HepG2 (cell line): Measurements from ENCODE around the gene ENTPD6. TPM values are rescaled to one million over a fixed set of nuclear protein-coding genes. Genes with fewer than 3 reads are reported as not detected.
"Not testable (repeated sequence)": the region's sequence is repeated elsewhere in the genome, so short reads cannot be mapped to it uniquely, and the experiment has no call there.

Experiments
- ATAC-seq: fragments of 200-7000 bp; cut with Tn5 transposase; 3 replicates; pipeline ENCODE4 v1.9.1; 2020; ENCODE audit warnings: mild to moderate bottlenecking, moderate library complexity
- BruUV-seq: library from RNA; stranded (reverse); fragments of 400-500 nt; replicated peaks from 2 replicates; lab custom pipeline; 2021; lab: Mats Ljungman, UMichigan
- CTCF ChIA-PET: fragments of 300-600 bp; formaldehyde crosslinking; extraction: SDS; loops from one replicate; lab custom pipeline; 2021; ENCODE audit warnings: low total read pairs, inconsistent platforms, low intra/inter-chr PET ratio; lab: Yijun Ruan, JAX
- POLR2A ChIA-PET: fragments of 350-600 bp; sonication (Branson Sonifier 250); formaldehyde crosslinking; loops from one replicate; lab custom pipeline; 2020; ENCODE audit warnings: antibody characterized with exemption, inconsistent platforms; lab: Yijun Ruan, JAX
- DNase-seq: peaks from one replicate; pipeline ENCODE4 v3.0.0-alpha.2; 2015; ENCODE audit warnings: low spot score
- FAIRE-seq: peaks from 3 replicates; lab custom pipeline; 2011; peaks lifted over from hg19 to GRCh38; lab: Jason Lieb, UNC
- H2AFZ ChIP-seq: one replicate; pipeline ENCODE4 v1.6.1; 2011; ENCODE audit warnings: low read length, inconsistent platforms
- H3K27ac ChIP-seq: fragments of 300-600 bp; 3 replicates; pipeline ENCODE4 v1.8.0; 2011; ENCODE audit warnings: mixed run types, mild to moderate bottlenecking, mixed read lengths, low read length, inconsistent platforms; ENCODE audit not compliant: insufficient read depth; ENCODE audit errors: extremely low read length
- H3K27me3 ChIP-seq, 2 experiments: fragments of 200-600 bp in 1 of 2; 2 replicates in 1 of 2; 3 replicates in 1 of 2; pipeline versions ENCODE4 v1.6.0 to v1.8.0; 2011; ENCODE audit warnings: low read length in 2 of 2, mild to moderate bottlenecking in 2 of 2, moderate library complexity in 2 of 2, inconsistent platforms in 1 of 2; ENCODE audit not compliant: insufficient read depth in 2 of 2, control insufficient read depth in 1 of 2
- H3K36me3 ChIP-seq, 2 experiments: fragments of 200-600 bp in 1 of 2; replicated peaks in 1 of 2; 2 replicates in 1 of 2; 3 replicates in 1 of 2; pipeline versions ENCODE4 v1.5.1 to v1.8.0; 2011; ENCODE audit warnings: low read length in 2 of 2, inconsistent platforms in 1 of 2; ENCODE audit not compliant: insufficient read depth in 2 of 2, control insufficient read depth in 1 of 2
- H3K4me1 ChIP-seq: 2 replicates; pipeline ENCODE4 v1.5.1; 2012; ENCODE audit warnings: low read length, inconsistent platforms; ENCODE audit not compliant: insufficient read depth
- H3K4me2 ChIP-seq: 2 replicates; pipeline ENCODE4 v1.6.0; 2011; ENCODE audit warnings: low read depth, low read length, inconsistent platforms
- H3K4me3 ChIP-seq, 3 experiments: fragments of 200-600 bp in 1 of 3; sonication (generic), shearing (Covaris generic) in 1 of 3; replicated peaks in 1 of 3; 2 replicates each; pipeline ENCODE4 v1.5.1; 2011 to 2016; ENCODE audit warnings: low read length in 3 of 3, inconsistent platforms in 2 of 3, low read depth in 2 of 3, mild to moderate bottlenecking in 2 of 3, control low read depth in 1 of 3, mixed read lengths in 1 of 3; ENCODE audit not compliant: insufficient read depth in 1 of 3
- H3K79me2 ChIP-seq: one replicate; pipeline ENCODE4 v1.6.1; 2011; ENCODE audit warnings: low read length, inconsistent platforms; ENCODE audit not compliant: insufficient read depth
- H3K9ac ChIP-seq: 2 replicates; pipeline ENCODE4 v1.6.0; 2011; ENCODE audit warnings: mild to moderate bottlenecking, low read depth, low read length, inconsistent platforms; ENCODE audit not compliant: insufficient read depth
- H3K9me3 ChIP-seq: 2 replicates; pipeline ENCODE4 v1.5.1; 2012; ENCODE audit warnings: mild to moderate bottlenecking, low read length
- H4K20me1 ChIP-seq: 2 replicates; pipeline ENCODE4 v1.6.0; 2011; ENCODE audit warnings: inconsistent platforms, mild to moderate bottlenecking, low read length, moderate library complexity; ENCODE audit not compliant: insufficient read depth
- FOXA3 ChIP-seq: IDR thresholded peaks from 2 replicates; pipeline ENCODE4 v1.6.1; 2016; ENCODE audit warnings: missing genetic modification reagents, missing compliant biosample characterization
- FOXK1 ChIP-seq: sonication (generic); formaldehyde crosslinking; IDR thresholded peaks from 2 replicates; pipeline ENCODE4 v1.4.0; 2020; ENCODE audit warnings: low read depth, missing genetic modification reagents, borderline replicate concordance
- KLF16 ChIP-seq, 2 experiments: sonication (generic) in 1 of 2; formaldehyde crosslinking in 1 of 2; IDR thresholded peaks; 2 replicates each; pipeline versions ENCODE4 v1.6.1 to v1.8.0; 2016 to 2023; ENCODE audit warnings: missing genetic modification reagents in 2 of 2, missing compliant biosample characterization in 1 of 2
- NCOA2 ChIP-seq: sonication (generic); formaldehyde crosslinking; IDR thresholded peaks from 2 replicates; pipeline ENCODE4 v1.8.0; 2022; ENCODE audit warnings: inconsistent platforms
- ONECUT2 ChIP-seq: sonication (generic); formaldehyde crosslinking; IDR thresholded peaks from 2 replicates; pipeline ENCODE4 v1.4.0; 2020; ENCODE audit warnings: missing genetic modification reagents
- TCF7 ChIP-seq: sonication (generic); IDR thresholded peaks from 2 replicates; pipeline ENCODE4 v1.6.1; 2016; ENCODE audit warnings: antibody characterized with exemption, low read depth
- WGBS: methylation state at CpG from one replicate; pipeline ENCODE4 v1.1.6; 2017; ENCODE audit warnings: low lambda C conversion rate; 5-methylcytosine and 5-hydroxymethylcytosine counted together
- in situ Hi-C: cut with HindIII; loops from 2 replicates; pipeline ENCODE4 v1.10.0; 2017; ENCODE audit warnings: low pct_unique_long_range_greater_than_20kb; ENCODE audit not compliant: extremely low pct_ligation_motif_present
- intact Hi-C: fragments of 100-400 bp; cut with micrococcal nuclease; formaldehyde crosslinking; loops from one replicate; pipeline ENCODE4 v1.10.0; 2022; ENCODE audit not compliant: unreplicated experiment
- polyA plus RNA-seq, 8 experiments: library from polyadenylated mRNA; depleted of rRNA in 3 of 8; stranded (reverse) in 7 of 8; unstranded in 1 of 8; fragments of >200 nt; fragmentation: Illumina TruSeq in 4 of 8; extraction: Trizol in 4 of 8; gene quantifications; 2 replicates each; pipeline versions ENCODE4 v1.2.1 to v1.2.3, GENCODE V29; 2011 to 2016; ENCODE audit warnings: low read depth in 4 of 8, missing spikeins in 1 of 8, mixed read lengths in 1 of 8; ENCODE audit not compliant: insufficient read depth in 1 of 8
- total RNA-seq, 5 experiments: library from RNA; depleted of rRNA; stranded (reverse); fragments of >200 nt; fragmentation: Illumina TruSeq; extraction: Trizol; gene quantifications; 2 replicates each; pipeline ENCODE4 v1.2.3, GENCODE V29; 2016; ENCODE audit warnings: low read depth in 1 of 5
- TF ChIP-seq, protein P1 (sequence below): sonication (generic); formaldehyde crosslinking; IDR thresholded peaks from 2 replicates; pipeline ENCODE4 v1.5.1; 2020; ENCODE audit warnings: mild to moderate bottlenecking, missing genetic modification reagents, moderate library complexity
- TF ChIP-seq, protein P2 (sequence below): sonication (generic); formaldehyde crosslinking; IDR thresholded peaks from 2 replicates; pipeline ENCODE4 v1.5.1; 2020; ENCODE audit warnings: mild to moderate bottlenecking, moderate library complexity, missing genetic modification reagents
- TF ChIP-seq, protein P3 (sequence below): IDR thresholded peaks from 2 replicates; pipeline ENCODE4 v1.4.0; 2020; ENCODE audit warnings: mild to moderate bottlenecking, missing genetic modification reagents
- TF ChIP-seq, protein P4 (sequence below): sonication (generic); formaldehyde crosslinking; IDR thresholded peaks from 2 replicates; pipeline ENCODE4 v1.4.0; 2020; ENCODE audit warnings: missing genetic modification reagents, mild to moderate bottlenecking, borderline replicate concordance

ENTPD6 gene
- total and polyA plus RNA-seq, 2 of the 13 experiments (the other 11 are each of a cell fraction or from before 2014, with no cell fraction given): 164 to 172 TPM

DNA sequence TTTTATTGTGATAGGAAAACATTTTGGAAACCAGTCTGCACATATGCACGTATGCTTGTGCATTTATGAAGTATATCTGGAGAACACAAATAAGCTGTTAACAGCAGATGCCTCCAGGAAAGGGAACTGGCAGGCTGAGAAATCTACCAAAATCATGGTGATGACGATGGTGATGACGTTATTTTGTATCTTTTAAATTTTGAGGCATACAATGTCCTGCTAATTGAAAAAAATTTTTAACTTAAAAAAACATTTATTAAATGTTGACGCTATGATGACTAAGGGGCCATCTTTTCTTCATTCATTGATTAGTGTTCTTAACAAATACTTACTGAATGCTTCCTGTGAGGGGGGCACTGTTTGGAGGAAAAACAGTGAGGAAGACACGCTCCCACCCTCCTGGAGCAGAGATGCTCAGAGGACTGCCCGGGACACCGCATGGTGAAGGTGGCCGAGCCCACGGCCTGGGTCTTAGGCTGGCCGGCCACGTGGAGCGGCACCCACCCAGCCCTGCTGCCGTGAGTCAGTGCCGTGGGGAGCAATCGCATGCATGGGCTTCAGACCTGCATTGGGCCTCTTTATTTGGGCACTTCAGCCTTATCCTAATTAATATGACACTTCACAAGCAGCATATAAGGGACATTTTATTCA is 15.9 kb upstream of the ENTPD6 start (continued):
- TF ChIP-seq, protein P1, sequence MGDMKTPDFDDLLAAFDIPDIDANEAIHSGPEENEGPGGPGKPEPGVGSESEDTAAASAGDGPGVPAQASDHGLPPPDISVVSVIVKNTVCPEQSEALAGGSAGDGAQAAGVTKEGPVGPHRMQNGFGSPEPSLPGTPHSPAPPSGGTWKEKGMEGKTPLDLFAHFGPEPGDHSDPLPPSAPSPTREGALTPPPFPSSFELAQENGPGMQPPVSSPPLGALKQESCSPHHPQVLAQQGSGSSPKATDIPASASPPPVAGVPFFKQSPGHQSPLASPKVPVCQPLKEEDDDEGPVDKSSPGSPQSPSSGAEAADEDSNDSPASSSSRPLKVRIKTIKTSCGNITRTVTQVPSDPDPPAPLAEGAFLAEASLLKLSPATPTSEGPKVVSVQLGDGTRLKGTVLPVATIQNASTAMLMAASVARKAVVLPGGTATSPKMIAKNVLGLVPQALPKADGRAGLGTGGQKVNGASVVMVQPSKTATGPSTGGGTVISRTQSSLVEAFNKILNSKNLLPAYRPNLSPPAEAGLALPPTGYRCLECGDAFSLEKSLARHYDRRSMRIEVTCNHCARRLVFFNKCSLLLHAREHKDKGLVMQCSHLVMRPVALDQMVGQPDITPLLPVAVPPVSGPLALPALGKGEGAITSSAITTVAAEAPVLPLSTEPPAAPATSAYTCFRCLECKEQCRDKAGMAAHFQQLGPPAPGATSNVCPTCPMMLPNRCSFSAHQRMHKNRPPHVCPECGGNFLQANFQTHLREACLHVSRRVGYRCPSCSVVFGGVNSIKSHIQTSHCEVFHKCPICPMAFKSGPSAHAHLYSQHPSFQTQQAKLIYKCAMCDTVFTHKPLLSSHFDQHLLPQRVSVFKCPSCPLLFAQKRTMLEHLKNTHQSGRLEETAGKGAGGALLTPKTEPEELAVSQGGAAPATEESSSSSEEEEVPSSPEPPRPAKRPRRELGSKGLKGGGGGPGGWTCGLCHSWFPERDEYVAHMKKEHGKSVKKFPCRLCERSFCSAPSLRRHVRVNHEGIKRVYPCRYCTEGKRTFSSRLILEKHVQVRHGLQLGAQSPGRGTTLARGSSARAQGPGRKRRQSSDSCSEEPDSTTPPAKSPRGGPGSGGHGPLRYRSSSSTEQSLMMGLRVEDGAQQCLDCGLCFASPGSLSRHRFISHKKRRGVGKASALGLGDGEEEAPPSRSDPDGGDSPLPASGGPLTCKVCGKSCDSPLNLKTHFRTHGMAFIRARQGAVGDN (CRISPR knock-in tag): 0 out of 2 replicates have a peak, but pooled peaks have one; percentile 20
- TF ChIP-seq, protein P2, sequence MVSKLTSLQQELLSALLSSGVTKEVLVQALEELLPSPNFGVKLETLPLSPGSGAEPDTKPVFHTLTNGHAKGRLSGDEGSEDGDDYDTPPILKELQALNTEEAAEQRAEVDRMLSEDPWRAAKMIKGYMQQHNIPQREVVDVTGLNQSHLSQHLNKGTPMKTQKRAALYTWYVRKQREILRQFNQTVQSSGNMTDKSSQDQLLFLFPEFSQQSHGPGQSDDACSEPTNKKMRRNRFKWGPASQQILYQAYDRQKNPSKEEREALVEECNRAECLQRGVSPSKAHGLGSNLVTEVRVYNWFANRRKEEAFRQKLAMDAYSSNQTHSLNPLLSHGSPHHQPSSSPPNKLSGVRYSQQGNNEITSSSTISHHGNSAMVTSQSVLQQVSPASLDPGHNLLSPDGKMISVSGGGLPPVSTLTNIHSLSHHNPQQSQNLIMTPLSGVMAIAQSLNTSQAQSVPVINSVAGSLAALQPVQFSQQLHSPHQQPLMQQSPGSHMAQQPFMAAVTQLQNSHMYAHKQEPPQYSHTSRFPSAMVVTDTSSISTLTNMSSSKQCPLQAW (CRISPR knock-in tag): 0 out of 2 replicates have a peak, but pooled peaks have one; percentile 5

DNA sequence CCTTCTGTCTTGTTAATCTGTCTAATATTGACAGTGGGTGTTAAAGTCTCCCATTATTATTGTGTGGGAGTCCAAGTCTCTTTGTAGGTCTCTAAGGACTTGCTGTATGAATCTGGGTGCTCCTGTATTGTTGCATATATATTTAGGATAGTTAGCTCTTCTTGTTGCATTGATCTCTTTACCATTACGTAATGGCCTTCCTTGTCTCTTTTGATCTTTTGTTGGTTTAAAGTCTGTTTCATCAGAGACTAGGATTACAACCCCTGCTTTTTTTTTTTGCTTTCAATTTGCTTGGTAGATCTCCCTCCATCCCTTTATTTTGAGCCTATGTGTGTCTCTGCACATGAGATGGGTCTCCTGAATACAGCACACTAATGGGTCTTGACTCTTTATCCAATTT is 11.1 kb upstream of the ENTPD6 start:
- BruUV-seq, H2AFZ ChIP-seq, H3K27ac ChIP-seq, H3K9ac ChIP-seq, H3K4me2 ChIP-seq, FAIRE-seq, H3K4me1 ChIP-seq, H3K4me3 ChIP-seq, H3K79me2 ChIP-seq, CTCF ChIA-PET, intact Hi-C loops, in situ Hi-C loops, H4K20me1 ChIP-seq, H3K36me3 ChIP-seq, ATAC-seq, H3K9me3 ChIP-seq: not testable (repeated sequence)
- POLR2A ChIA-PET: interaction anchor here (0.7 to 1.7 kb wide), 2 partner anchors 10 to 11 kb away, joined by 3 read pairs; partner anchors contain the start of gene ENTPD6
- WGBS: 0% methylated on average over 1 of the region's 1 CpG
- DNase-seq: peak; percentile 45
- peaks cover 0 to 25% of the 10 kb centered on the region in 2 experiments; a peak in 2 of 5 replicates for H3K27me3 ChIP-seq
- TF ChIP-seq FOXA3 (CRISPR knock-in tag) (peak; percentile 61; the same call in 1 of the 2 replicates), TCF7 (peak; percentile 63; the same call in 1 of the 2 replicates), KLF16 (CRISPR knock-in tag; IDR thresholded peaks at IDR 0.05) (0 out of 4 replicates have a peak, but pooled peaks of 1 of the 2 experiments have one; percentile 40), ONECUT2 (CRISPR knock-in tag) (peak; percentile 55; the same call in 1 of the 2 replicates), FOXK1 (0 out of 2 replicates have a peak, but pooled peaks have one; percentile 10), NCOA2 (CRISPR knock-in tag) (peak; percentile 22; the same call in 1 of the 2 replicates)
- TF ChIP-seq, protein P3, sequence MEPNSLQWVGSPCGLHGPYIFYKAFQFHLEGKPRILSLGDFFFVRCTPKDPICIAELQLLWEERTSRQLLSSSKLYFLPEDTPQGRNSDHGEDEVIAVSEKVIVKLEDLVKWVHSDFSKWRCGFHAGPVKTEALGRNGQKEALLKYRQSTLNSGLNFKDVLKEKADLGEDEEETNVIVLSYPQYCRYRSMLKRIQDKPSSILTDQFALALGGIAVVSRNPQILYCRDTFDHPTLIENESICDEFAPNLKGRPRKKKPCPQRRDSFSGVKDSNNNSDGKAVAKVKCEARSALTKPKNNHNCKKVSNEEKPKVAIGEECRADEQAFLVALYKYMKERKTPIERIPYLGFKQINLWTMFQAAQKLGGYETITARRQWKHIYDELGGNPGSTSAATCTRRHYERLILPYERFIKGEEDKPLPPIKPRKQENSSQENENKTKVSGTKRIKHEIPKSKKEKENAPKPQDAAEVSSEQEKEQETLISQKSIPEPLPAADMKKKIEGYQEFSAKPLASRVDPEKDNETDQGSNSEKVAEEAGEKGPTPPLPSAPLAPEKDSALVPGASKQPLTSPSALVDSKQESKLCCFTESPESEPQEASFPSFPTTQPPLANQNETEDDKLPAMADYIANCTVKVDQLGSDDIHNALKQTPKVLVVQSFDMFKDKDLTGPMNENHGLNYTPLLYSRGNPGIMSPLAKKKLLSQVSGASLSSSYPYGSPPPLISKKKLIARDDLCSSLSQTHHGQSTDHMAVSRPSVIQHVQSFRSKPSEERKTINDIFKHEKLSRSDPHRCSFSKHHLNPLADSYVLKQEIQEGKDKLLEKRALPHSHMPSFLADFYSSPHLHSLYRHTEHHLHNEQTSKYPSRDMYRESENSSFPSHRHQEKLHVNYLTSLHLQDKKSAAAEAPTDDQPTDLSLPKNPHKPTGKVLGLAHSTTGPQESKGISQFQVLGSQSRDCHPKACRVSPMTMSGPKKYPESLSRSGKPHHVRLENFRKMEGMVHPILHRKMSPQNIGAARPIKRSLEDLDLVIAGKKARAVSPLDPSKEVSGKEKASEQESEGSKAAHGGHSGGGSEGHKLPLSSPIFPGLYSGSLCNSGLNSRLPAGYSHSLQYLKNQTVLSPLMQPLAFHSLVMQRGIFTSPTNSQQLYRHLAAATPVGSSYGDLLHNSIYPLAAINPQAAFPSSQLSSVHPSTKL (CRISPR knock-in tag): peak; percentile 51
- TF ChIP-seq, protein P4, sequence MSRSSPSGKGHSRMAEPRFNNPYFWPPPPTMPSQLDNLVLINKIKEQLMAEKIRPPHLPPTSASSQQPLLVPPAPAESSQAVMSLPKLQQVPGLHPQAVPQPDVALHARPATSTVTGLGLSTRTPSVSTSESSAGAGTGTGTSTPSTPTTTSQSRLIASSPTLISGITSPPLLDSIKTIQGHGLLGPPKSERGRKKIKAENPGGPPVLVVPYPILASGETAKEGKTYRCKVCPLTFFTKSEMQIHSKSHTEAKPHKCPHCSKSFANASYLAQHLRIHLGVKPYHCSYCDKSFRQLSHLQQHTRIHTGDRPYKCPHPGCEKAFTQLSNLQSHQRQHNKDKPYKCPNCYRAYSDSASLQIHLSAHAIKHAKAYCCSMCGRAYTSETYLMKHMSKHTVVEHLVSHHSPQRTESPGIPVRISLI (CRISPR knock-in tag): peak; percentile 77
